AG09309 (cell line): ENCODE results near the gene PDE6B.
A peak's percentile ranks its signal among the peaks of the same experiment; 100 is the strongest.

Source experiments
- DNase-seq: peaks from one replicate; pipeline ENCODE4 v3.0.0-alpha.2; 2010; ENCODE audit warnings: low read depth
- H3K4me3 ChIP-seq: 2 replicates; pipeline ENCODE4 v1.5.1; 2011; ENCODE audit warnings: mild to moderate bottlenecking, low read depth, low read length, moderate library complexity; ENCODE audit not compliant: control insufficient read depth
- TF ChIP-seq, protein P1 (sequence below): IDR thresholded peaks from 2 replicates; pipeline ENCODE4 v1.5.1; 2011; ENCODE audit warnings: mild to moderate bottlenecking, low read depth, low read length, inconsistent platforms; ENCODE audit not compliant: insufficient read depth, control insufficient read depth; ENCODE audit errors: missing control alignments

Gene PDE6B

DNA sequence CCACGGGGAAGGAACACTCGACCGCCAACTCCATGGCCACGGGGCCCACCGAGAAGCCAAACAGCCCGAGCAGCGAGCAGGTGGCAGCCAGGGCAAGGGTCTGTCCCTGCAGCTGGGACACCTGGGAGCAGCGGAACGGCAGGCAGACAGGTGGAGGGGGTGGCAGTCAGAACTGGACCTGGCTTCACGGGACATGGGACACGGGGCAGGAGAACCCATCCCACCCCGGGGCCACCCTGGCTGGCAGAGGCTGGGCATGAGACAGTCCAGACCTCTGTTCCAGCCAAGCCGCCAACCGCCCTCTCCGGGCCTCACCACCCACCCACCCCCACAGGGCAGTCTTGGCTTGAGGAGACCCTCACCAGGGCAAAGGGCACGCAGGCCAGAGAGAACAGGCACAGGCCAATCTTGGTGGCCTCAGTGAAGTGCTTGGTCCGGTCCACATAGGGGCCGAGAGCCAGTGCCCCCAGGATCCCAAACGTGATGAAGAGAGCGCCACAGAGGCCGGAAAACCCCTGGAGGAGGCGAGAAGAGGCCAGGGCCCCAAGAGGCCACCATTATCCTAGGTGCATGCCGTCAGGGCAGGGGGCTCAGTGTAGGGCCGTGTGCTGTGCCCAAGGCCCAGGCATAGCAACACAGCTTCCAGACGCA lies 58.0 kb downstream of the PDE6B start:
- TF ChIP-seq, protein P1, sequence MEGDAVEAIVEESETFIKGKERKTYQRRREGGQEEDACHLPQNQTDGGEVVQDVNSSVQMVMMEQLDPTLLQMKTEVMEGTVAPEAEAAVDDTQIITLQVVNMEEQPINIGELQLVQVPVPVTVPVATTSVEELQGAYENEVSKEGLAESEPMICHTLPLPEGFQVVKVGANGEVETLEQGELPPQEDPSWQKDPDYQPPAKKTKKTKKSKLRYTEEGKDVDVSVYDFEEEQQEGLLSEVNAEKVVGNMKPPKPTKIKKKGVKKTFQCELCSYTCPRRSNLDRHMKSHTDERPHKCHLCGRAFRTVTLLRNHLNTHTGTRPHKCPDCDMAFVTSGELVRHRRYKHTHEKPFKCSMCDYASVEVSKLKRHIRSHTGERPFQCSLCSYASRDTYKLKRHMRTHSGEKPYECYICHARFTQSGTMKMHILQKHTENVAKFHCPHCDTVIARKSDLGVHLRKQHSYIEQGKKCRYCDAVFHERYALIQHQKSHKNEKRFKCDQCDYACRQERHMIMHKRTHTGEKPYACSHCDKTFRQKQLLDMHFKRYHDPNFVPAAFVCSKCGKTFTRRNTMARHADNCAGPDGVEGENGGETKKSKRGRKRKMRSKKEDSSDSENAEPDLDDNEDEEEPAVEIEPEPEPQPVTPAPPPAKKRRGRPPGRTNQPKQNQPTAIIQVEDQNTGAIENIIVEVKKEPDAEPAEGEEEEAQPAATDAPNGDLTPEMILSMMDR = no peak
- no peak overlapping the region for H3K4me3 ChIP-seq

DNA sequence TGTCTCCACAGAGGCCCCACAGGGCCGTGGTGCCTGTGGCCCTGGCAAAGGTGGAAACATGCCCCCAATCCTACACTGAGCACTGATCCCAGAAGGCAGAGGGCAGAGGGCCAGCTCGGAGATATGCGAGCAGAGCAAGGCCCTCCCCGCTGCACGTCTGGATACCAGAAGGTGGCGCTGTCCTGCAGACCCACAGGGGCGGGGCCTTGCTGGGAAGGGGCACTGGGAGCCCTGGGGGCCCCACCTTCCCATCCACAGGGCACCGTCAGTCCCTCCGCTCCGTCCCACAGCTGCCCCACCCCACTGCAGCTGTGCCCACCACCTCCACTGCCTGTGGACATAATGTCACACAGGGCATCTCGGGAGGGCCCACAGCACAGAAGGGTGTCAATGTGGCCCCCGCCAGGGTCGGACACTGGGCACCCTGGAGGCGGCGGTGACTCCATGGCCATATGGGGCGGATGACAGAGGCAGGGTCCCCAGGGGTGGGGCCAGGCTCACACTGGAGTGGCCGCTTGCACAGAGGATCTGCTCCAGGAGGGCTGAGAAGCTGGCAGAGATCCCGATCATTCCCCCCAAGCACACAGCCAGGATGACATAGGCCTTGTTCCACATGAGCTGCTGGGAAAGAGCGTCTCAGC lies 58.7 kb downstream of the PDE6B start:
- TF ChIP-seq, protein P1 = peak; percentile 79
- H3K4me3 ChIP-seq = no peak overlapping the region
- DNase-seq = no peak

More for the DNA sequence above, 58.0 kb downstream of the PDE6B start:
- DNase-seq = no peak

DNA sequence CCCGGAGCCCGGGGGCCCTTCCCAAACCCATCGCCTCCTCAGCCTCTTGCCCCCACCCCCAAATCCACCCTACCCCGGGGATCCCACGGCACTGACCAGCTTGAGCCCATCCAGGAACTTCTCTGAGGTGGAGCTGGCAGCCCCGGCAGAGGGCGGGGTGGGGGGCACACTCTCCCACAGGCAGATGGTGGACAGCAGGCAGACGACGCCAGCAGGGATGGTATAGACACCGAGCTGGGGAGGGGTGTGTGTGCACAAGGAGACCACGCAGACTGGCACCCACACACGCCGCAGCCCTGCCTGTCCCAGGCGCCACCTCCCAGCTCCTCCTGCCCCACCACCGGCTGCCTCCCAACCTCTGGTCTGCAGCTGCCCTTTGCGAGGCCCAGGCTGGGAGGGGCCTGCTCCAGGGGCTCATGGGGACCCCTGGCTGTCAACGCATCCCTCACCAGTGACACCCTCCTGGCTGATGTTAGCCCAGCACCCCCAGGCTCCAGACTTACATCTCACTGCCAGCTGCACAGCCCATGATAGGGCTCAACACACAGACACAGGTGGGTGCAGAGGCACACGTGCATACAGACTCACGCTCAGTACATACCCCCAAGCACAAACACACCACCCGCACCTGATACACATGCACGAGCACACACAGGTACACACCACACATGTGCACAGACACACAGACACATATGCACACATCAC lies 59.4 kb downstream of the PDE6B start:
- H3K4me3 ChIP-seq = no peak overlapping the region
- TF ChIP-seq, protein P1 = no peak
- no peak for DNase-seq

DNA sequence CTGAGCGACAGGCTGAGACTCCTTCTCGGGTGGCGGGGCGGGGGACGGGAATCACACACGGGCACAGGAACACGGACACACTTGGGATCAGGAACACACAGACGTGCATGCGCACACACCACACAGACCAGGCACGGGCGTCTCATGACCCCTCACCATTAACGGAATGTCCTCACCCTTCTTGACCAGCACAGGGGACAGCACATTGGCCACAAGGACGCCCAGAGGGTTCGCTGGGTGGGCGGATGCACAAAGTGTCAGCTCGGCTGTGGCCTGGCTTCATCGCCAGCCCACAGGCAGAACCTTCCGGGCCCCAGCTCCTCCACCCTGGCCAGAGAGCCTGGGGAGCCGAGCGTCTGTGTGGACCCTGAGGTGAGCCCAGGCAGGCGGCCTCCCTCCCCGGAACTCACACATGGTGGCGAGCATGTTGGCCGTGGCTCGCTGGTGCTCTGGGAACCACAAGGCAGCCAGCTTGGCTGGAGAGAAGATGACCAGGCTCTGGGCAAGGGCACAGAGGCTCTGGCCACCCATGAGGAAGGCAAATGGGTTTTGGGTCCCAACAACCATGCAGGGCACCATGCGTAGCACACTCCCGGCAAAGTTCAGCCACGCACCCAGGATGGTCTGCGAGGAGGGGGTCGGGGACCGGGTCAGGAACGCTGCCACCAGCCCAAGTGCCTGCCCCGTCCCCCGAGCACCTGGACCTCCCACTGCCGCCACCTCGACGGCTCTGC lies 60.5 kb downstream of the PDE6B start:
- no peak for DNase-seq
- TF ChIP-seq, protein P1 = no peak
- no peak overlapping the region for H3K4me3 ChIP-seq

DNA sequence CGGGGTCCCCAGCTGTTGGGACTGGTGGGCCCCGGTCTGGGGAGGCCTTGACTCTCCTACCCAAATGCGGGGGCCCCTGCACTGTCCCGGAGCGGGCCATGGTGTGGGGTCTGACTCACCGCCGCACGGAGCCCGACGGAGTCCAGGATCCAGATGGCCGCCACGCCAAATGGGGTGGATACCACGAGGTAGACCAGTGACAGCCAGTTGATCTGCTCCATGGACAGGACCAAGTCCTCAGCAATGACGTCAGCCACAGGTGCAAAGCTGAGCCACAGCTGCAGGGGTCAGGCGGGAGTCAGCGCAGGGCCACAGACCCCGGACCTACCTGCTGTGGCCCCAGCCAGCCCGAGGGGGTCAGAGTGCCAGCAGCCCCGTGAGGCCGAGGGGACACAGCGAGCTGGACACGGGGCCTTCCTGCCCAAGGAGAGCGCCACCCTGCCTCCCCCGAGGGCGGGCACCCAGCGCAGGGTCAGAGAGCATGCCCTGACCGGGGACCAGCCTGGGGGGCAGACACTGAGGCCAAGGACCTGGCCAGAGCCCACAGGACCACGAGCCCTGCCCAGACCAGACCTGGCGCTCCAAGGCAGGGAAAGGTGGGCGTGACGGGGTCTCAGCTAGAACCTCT lies 61.2 kb downstream of the PDE6B start:
- no peak overlapping the region for H3K4me3 ChIP-seq
- DNase-seq = no peak
- TF ChIP-seq, protein P1 = no peak

DNA sequence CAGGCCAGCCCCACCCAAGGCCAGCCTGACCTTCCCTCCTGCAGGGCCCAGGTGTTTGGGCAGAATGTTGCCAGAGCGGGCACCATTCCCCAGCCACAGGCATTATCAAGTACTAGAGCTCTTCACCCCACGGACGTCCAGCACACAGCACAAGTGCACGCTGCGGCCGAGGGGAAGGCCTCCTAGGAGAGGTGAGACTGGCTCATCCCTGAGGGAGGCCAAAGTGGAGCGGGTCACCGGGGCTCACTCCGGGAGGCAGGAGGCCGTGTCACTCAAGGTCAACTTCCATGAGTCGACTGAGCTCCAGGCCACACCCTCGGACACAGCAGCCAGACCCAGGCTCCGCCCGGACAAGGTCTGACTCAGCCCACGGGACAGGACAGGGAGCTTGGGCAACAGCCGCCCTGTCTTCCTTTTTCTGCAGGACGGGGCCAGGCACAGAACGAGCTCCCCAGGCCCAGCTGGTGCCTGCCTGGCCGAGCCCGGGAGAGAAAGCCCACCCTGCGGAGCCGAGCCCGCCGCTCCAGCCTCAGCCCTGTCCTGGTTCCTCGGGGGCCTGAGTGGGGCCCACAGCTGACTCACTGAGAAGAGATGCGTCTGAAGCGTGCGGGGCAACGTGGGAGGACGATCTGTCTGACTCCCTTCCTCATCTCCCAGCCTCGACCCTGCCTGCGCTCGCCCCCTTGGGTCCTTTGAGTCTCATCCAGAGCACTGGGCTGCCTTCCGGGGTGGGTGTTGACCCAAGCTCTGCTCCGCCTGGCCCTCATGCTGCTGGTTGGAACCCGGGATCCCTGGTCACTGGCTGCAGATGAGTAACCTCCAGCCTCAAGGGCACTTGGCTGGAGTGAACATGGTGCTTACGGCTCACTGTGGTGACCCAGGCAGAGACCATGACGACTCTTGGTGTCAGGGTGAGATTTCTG lies 61.9 kb downstream of the PDE6B start:
- H3K4me3 ChIP-seq = peak overlapping the region; percentile 19
- peak; percentile 52 for DNase-seq
- TF ChIP-seq, protein P1 = no peak
